H1 (cell line): ENCODE data around the gene SLC1A3. TPM values are rescaled to one million over a fixed set of nuclear protein-coding genes. Genes with fewer than 3 reads are reported as not detected.

Experiments used
- CTCF ChIA-PET: fragments of 300-600 bp; sonication (Branson Sonifier 250); formaldehyde crosslinking; loops from one replicate; lab custom pipeline; 2021; ENCODE audit not compliant: partially characterized antibody; lab: Charles Lee
- POLR2A ChIA-PET: fragments of 300-600 bp; sonication (Branson Sonifier 250); formaldehyde crosslinking; loops from one replicate; lab custom pipeline; 2021; ENCODE audit warnings: inconsistent platforms; ENCODE audit not compliant: partially characterized antibody; lab: Charles Lee
- DNase-seq, 2 experiments: peaks; one replicate each; pipeline versions ENCODE4 v3.0.0 to v3.0.0-alpha.2; 2010 to 2022; ENCODE audit warnings: low spot score in 2 of 2, low read depth in 1 of 2, mixed read lengths in 1 of 2
- FAIRE-seq: peaks from 2 replicates; lab custom pipeline; 2011; peaks lifted over from hg19 to GRCh38; lab: Jason Lieb, UNC
- H2AFZ ChIP-seq: 2 replicates; pipeline ENCODE4 v1.8.1; 2012; ENCODE audit warnings: low read length, inconsistent platforms
- H2AK5ac ChIP-seq: 2 replicates; pipeline ENCODE4 v1.6.1; 2013; ENCODE audit warnings: low read depth, low read length
- H2BK120ac ChIP-seq: replicated peaks from 2 replicates; pipeline ENCODE3; 2013; ENCODE audit warnings: low read depth, low read length, inconsistent platforms
- H2BK12ac ChIP-seq: 2 replicates; pipeline ENCODE4 v1.6.1; 2013; ENCODE audit warnings: low read depth, low read length
- H2BK15ac ChIP-seq: 2 replicates; pipeline ENCODE4 v1.6.1; 2013; ENCODE audit warnings: low read length
- H2BK20ac ChIP-seq: 2 replicates; pipeline ENCODE4 v1.6.1; 2013; ENCODE audit warnings: low read length
- H2BK5ac ChIP-seq: 2 replicates; pipeline ENCODE4 v1.6.1; 2013; ENCODE audit warnings: low read depth, low read length
- H3K14ac ChIP-seq: 2 replicates; pipeline ENCODE4 v1.6.1; 2013; ENCODE audit warnings: inconsistent platforms; ENCODE audit not compliant: insufficient read length
- H3K18ac ChIP-seq: 2 replicates; pipeline ENCODE4 v1.6.1; 2013; ENCODE audit warnings: low read length; ENCODE audit errors: extremely low read depth
- H3K23ac ChIP-seq: 2 replicates; pipeline ENCODE4 v1.6.1; 2013; ENCODE audit warnings: inconsistent platforms; ENCODE audit not compliant: insufficient read length
- H3K23me2 ChIP-seq: 2 replicates; pipeline ENCODE4 v1.6.1; 2013; ENCODE audit warnings: low read depth, low read length
- H3K27ac ChIP-seq: 2 replicates; pipeline ENCODE4 v1.6.1; 2011; ENCODE audit warnings: low read depth, low read length, inconsistent platforms
- H3K27me3 ChIP-seq, 4 experiments: replicated peaks in 1 of 4; 1 replicate in 1 of 4; 2 replicates in 3 of 4; pipeline versions ENCODE4 v1.6.1 to v1.8.1; 2011 to 2013; ENCODE audit warnings: low read length in 3 of 4, mild to moderate bottlenecking in 3 of 4, inconsistent platforms in 2 of 4, mixed read lengths in 2 of 4, moderate library complexity in 1 of 4; ENCODE audit not compliant: control insufficient read depth in 3 of 4, insufficient read depth in 3 of 4; ENCODE audit errors: extremely low read depth in 1 of 4
- H3K36me3 ChIP-seq, 4 experiments: 2 replicates each; pipeline versions ENCODE4 v1.6.1 to v1.8.1; 2011 to 2013; ENCODE audit warnings: mild to moderate bottlenecking in 4 of 4, low read length in 3 of 4, moderate library complexity in 2 of 4, control low read depth in 1 of 4, inconsistent platforms in 1 of 4; ENCODE audit not compliant: insufficient read depth in 4 of 4, control insufficient read depth in 2 of 4
- H3K4ac ChIP-seq: replicated peaks from 2 replicates; pipeline ENCODE3; 2013; ENCODE audit warnings: low read length, low read depth, mixed read lengths, inconsistent platforms; ENCODE audit not compliant: insufficient read length
- H3K4me1 ChIP-seq, 4 experiments: replicated peaks in 1 of 4; 1 replicate in 1 of 4; 2 replicates in 3 of 4; pipeline versions ENCODE4 v1.6.1 to v1.8.1; 2011 to 2013; ENCODE audit warnings: low read length in 3 of 4, inconsistent platforms in 2 of 4, mixed read lengths in 1 of 4; ENCODE audit not compliant: insufficient read depth in 4 of 4, control insufficient read depth in 3 of 4
- H3K4me2 ChIP-seq, 2 experiments: 2 replicates each; pipeline versions ENCODE4 v1.6.1 to v1.8.1; 2011 to 2013; ENCODE audit warnings: low read depth in 2 of 2, low read length in 2 of 2, control low read depth in 1 of 2, inconsistent platforms in 1 of 2, mild to moderate bottlenecking in 1 of 2; ENCODE audit not compliant: insufficient read depth in 1 of 2
- H3K4me3 ChIP-seq, 4 experiments: fragments of 200-600, 300-600 bp in 1 of 4; sonication (generic), shearing (Covaris generic), sonication (Bioruptor Twin) in 1 of 4; 2 replicates each; pipeline versions ENCODE4 v1.5.1 to v1.8.1; 2011 to 2016; ENCODE audit warnings: low read length in 4 of 4, low read depth in 3 of 4, control low read depth in 2 of 4, inconsistent platforms in 2 of 4, mild to moderate bottlenecking in 2 of 4, mixed read lengths in 1 of 4, moderate library complexity in 1 of 4; ENCODE audit not compliant: insufficient read depth in 2 of 4; ENCODE audit errors: extremely low read depth in 1 of 4
- H3K56ac ChIP-seq: replicated peaks from 2 replicates; pipeline ENCODE3; 2013; ENCODE audit warnings: low read depth, mild to moderate bottlenecking, mixed read lengths, low read length, inconsistent platforms; ENCODE audit not compliant: insufficient read length
- H3K79me1 ChIP-seq: 2 replicates; pipeline ENCODE4 v1.6.1; 2013; ENCODE audit warnings: low read depth, low read length, control low read depth
- H3K79me2 ChIP-seq, 2 experiments: 2 replicates each; pipeline versions ENCODE4 v1.6.1 to v1.8.1; 2012 to 2013; ENCODE audit warnings: low read length in 2 of 2, mild to moderate bottlenecking in 2 of 2, inconsistent platforms in 1 of 2; ENCODE audit not compliant: insufficient read depth in 2 of 2, control insufficient read depth in 1 of 2
- H3K9ac ChIP-seq, 4 experiments: replicated peaks in 1 of 4; 1 replicate in 1 of 4; 2 replicates in 3 of 4; pipeline versions ENCODE4 v1.6.1 to v1.8.1; 2011 to 2013; ENCODE audit warnings: low read depth in 3 of 4, low read length in 3 of 4, control low read depth in 2 of 4, mild to moderate bottlenecking in 2 of 4, moderate library complexity in 2 of 4, inconsistent platforms in 1 of 4; ENCODE audit errors: extremely low read depth in 1 of 4
- H3K9me3 ChIP-seq, 2 experiments: 2 replicates each; pipeline versions ENCODE4 v1.6.1 to v1.8.1; 2012 to 2013; ENCODE audit warnings: mild to moderate bottlenecking in 2 of 2, moderate library complexity in 2 of 2, control low read depth in 1 of 2, inconsistent platforms in 1 of 2, low read depth in 1 of 2, low read length in 1 of 2, mixed read lengths in 1 of 2; ENCODE audit not compliant: insufficient read depth in 2 of 2
- H4K20me1 ChIP-seq, 2 experiments: replicated peaks in 1 of 2; 2 replicates each; pipeline versions ENCODE3 to v1.8.1; 2011 to 2013; ENCODE audit warnings: inconsistent platforms in 2 of 2, low read length in 2 of 2, mild to moderate bottlenecking in 1 of 2; ENCODE audit not compliant: insufficient read depth in 2 of 2, control insufficient read depth in 1 of 2
- H4K5ac ChIP-seq: 2 replicates; pipeline ENCODE4 v1.6.1; 2013; ENCODE audit warnings: low read length, low read depth, mixed read lengths, inconsistent platforms; ENCODE audit not compliant: insufficient read length
- H4K8ac ChIP-seq: 2 replicates; pipeline ENCODE4 v1.8.0; 2013; ENCODE audit warnings: mild to moderate bottlenecking, moderate library complexity, low read length, inconsistent platforms; ENCODE audit not compliant: insufficient read depth; ENCODE audit errors: extremely low read depth
- H4K91ac ChIP-seq: replicated peaks from 2 replicates; pipeline ENCODE3; 2013; ENCODE audit warnings: low read length, mixed read lengths, inconsistent platforms; ENCODE audit not compliant: insufficient read length
- BACH1 ChIP-seq: IDR thresholded peaks from 2 replicates; pipeline ENCODE4 v1.6.1; 2012; ENCODE audit warnings: low read length, improper control_type of control experiment
- RAD21 ChIP-seq, 2 experiments: IDR thresholded peaks in 1 of 2; conservative IDR thresholded peaks in 1 of 2; 2 replicates each; pipeline ENCODE4 v1.6.1; 2011; ENCODE audit warnings: low read depth in 2 of 2, low read length in 2 of 2, improper control_type of control experiment in 1 of 2, inconsistent platforms in 1 of 2, mild to moderate bottlenecking in 1 of 2, moderate library complexity in 1 of 2
- WGBS, 2 experiments: shearing (Covaris generic) in 1 of 2; methylation state at CpG; one replicate each; pipeline versions ENCODE4 v1.1.6 to v1.1.7; 2013 to 2015; ENCODE audit warnings: low lambda C conversion rate in 2 of 2, mixed read lengths in 2 of 2, inconsistent platforms in 1 of 2, low coverage in 1 of 2, missing lambda C conversion rate in 1 of 2; ENCODE audit not compliant: insufficient replicate concordance in 2 of 2, insufficient coverage in 1 of 2, insufficient read length in 1 of 2; ENCODE audit errors: extremely low coverage in 1 of 2, missing lambda C conversion rate in 1 of 2; 5-methylcytosine and 5-hydroxymethylcytosine counted together
- polyA plus RNA-seq, 7 experiments: library from polyadenylated mRNA; depleted of rRNA in 3 of 7; stranded (reverse) in 5 of 7; unstranded in 2 of 7; fragments of >200 nt in 5 of 7; fragments of 200-250 nt in 2 of 7; gene quantifications; 1 replicate in 5 of 7; 2 replicates in 1 of 7; 4 replicates in 1 of 7; pipeline versions ENCODE4 v1.2.1 to v1.2.3, GENCODE V29; 2011 to 2013; ENCODE audit warnings: missing spikeins in 2 of 7, mixed read lengths in 2 of 7
- total RNA-seq: library from RNA; stranded (reverse); fragmentation: NEBNext Ultra II Directional; extraction: Animal tissue kit (Norgen Biotek cat#: 25700); gene quantifications from 2 replicates; pipeline ENCODE4 v1.2.1, GENCODE V29; 2021
- TF ChIP-seq, protein P1 (sequence below), 3 experiments: IDR thresholded peaks; 1 replicate in 2 of 3; 2 replicates in 1 of 3; pipeline versions ENCODE4 v1.5.1 to v1.6.1; 2011; ENCODE audit warnings: low read length in 3 of 3, mild to moderate bottlenecking in 3 of 3, inconsistent platforms in 2 of 3, low read depth in 1 of 3, moderate library complexity in 1 of 3; ENCODE audit not compliant: insufficient read depth in 1 of 3; ENCODE audit errors: control extremely low read depth in 1 of 3

Gene SLC1A3
- total and polyA plus RNA-seq, 2 of the 8 experiments (the other 6 are each of a cell fraction or from before 2014, with no cell fraction given), result 26.7 to 35.3 TPM

DNA sequence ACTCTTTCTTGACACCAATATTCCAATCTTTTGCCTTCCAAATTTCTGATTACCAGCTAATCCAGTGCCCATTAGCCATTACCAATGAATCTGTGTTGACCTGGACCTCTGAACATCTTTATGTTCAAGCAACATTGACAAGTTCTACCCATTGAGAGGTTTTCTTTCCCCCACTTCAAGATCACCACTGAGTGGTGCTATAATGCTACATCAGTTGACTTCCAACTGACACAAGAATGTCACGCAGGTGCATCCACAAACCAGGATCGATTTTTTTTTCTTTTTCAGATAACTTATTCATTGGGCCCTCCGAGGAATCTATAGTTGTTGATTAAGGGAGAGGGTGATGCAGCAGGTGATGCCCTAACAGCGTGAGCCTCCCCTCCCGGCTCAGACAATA, 102.6 kb downstream of the SLC1A3 start:
- 84% methylated on average over 5 of the region's 5 CpGs; no CpG with 5 or more reads in 1 of the 2 experiments for WGBS, 2 experiments
- FAIRE-seq, result no peak
- no peak overlapping the region for H3K4ac ChIP-seq

More for the DNA sequence above, 102.6 kb downstream of the SLC1A3 start:
- Histone ChIP-seq H4K5ac (no peak overlapping the region), H3K23me2 (no peaks in the 10 kb centered on the region), H2AFZ (no peak overlapping the region), H2AK5ac (no peak overlapping the region), H3K14ac (no peak overlapping the region), H3K9me3 (no peaks in the 10 kb centered on the region), H3K56ac (no peak overlapping the region), H4K20me1 (no peaks in the 10 kb centered on the region), H4K91ac (no peak overlapping the region), H3K79me2 (no peaks in the 10 kb centered on the region), H2BK15ac (no peak overlapping the region), H3K27me3 (no peaks in the 10 kb centered on the region), H2BK12ac (no peak overlapping the region), H2BK120ac (no peak overlapping the region), H3K9ac (no peak overlapping the region), H3K4me1 (no peaks in the 10 kb centered on the region), H3K23ac (no peak overlapping the region), H3K4me3 (no peak overlapping the region), H3K79me1 (no peaks in the 10 kb centered on the region), H3K4me2 (no peak overlapping the region), H4K8ac (no peak overlapping the region), H2BK20ac (no peak overlapping the region), H3K18ac (no peak overlapping the region), H3K36me3 (no peaks in the 10 kb centered on the region), H3K27ac (no peak overlapping the region), H2BK5ac (no peak overlapping the region)
- CTCF ChIA-PET, result interaction anchor here (0.7 to 4.4 kb wide), 10 partner anchors 9 to 296 kb away, joined by 3 to 20 read pairs (median 6); no protein-coding TSS in a partner anchor
- POLR2A ChIA-PET, result interaction anchor here (0.9 kb wide), 1 partner anchor 99 kb away, joined by 3 read pairs; no protein-coding TSS in a partner anchor
- TF ChIP-seq, protein P1, sequence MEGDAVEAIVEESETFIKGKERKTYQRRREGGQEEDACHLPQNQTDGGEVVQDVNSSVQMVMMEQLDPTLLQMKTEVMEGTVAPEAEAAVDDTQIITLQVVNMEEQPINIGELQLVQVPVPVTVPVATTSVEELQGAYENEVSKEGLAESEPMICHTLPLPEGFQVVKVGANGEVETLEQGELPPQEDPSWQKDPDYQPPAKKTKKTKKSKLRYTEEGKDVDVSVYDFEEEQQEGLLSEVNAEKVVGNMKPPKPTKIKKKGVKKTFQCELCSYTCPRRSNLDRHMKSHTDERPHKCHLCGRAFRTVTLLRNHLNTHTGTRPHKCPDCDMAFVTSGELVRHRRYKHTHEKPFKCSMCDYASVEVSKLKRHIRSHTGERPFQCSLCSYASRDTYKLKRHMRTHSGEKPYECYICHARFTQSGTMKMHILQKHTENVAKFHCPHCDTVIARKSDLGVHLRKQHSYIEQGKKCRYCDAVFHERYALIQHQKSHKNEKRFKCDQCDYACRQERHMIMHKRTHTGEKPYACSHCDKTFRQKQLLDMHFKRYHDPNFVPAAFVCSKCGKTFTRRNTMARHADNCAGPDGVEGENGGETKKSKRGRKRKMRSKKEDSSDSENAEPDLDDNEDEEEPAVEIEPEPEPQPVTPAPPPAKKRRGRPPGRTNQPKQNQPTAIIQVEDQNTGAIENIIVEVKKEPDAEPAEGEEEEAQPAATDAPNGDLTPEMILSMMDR (IDR thresholded peaks at IDR 0.05; ENCODE audit: control extremely low read depth in 1 of 3, insufficient read depth in 1 of 3, low read depth in 1 of 3, low read length in 3 of 3), result peak in 2 of 3 experiments; percentile 15 to 45; a peak in 2 of 4 replicates
- peak; percentile 46 to 56 for TF ChIP-seq RAD21 (IDR thresholded peaks at IDR 0.05 in 1 of 2, conservative IDR thresholded peaks at IDR 0.05 in 1 of 2; ENCODE audit: low read depth in 2 of 2, low read length in 2 of 2)
- TF ChIP-seq BACH1, result no peak
- no peak for DNase-seq
